Spleen (tissue), 7 donors: ENCODE results near the gene ARF1.

ENCODE experiments used
- CTCF ChIP-seq, 11 experiments: fragments of 200-600 bp in 7 of 11; fragments of 450-650 bp in 4 of 11; sonication (generic) in 4 of 11; IDR thresholded peaks in 8 of 11; conservative IDR thresholded peaks in 3 of 11; 1 replicate in 7 of 11; 2 replicates in 4 of 11; pipeline versions ENCODE4 v1.4.0 to v1.8.0; 2016 to 2021; ENCODE audit warnings: antibody characterized with exemption in 11 of 11, inconsistent platforms in 4 of 11, mild to moderate bottlenecking in 1 of 11
- POLR2A ChIP-seq, 3 donors: fragments of 450-650 bp; IDR thresholded peaks; one replicate each; pipeline ENCODE4 v1.5.1; 2017; ENCODE audit warnings: antibody characterized with exemption in 3 of 3, mild to moderate bottlenecking in 1 of 3
- donor health status: DM: no; HTN: no; CAD: no; lungs with moderate emphysema.
- donor health status: DM: no; HTN: no; CAD: no.
- donor health status: DM: no; HTN: no; CAD: no.

GRCh38 chr1:228081144-228081543 lies 1.4 kb upstream of the ARF1 start:
- TF ChIP-seq POLR2A (IDR thresholded peaks at IDR 0.05) (no peak), CTCF (IDR thresholded peaks at IDR 0.05 in 8 of 11, conservative IDR thresholded peaks at IDR 0.05 in 3 of 11) (no peak)
